HepG2 (cell line): ENCODE measurements around the gene SPAG9. TPM values are rescaled to one million over a fixed set of nuclear protein-coding genes. Genes with fewer than 3 reads are reported as not detected.

ENCODE experiments used
- ATF1 ChIP-seq: IDR thresholded peaks from 2 replicates; pipeline ENCODE4 v1.6.1; 2016; ENCODE audit warnings: mild to moderate bottlenecking, control low read depth
- HIC2 ChIP-seq: sonication (generic); formaldehyde crosslinking; IDR thresholded peaks from 2 replicates; pipeline ENCODE4 v1.9.0; 2022; ENCODE audit warnings: low read depth, missing genetic modification reagents
- KDM2A ChIP-seq: sonication (generic); formaldehyde crosslinking; IDR thresholded peaks from 2 replicates; pipeline ENCODE4 v1.4.0; 2020; ENCODE audit warnings: low read depth, missing genetic modification reagents, borderline replicate concordance
- RARA ChIP-seq: IDR thresholded peaks from 2 replicates; pipeline ENCODE4 v1.6.1; 2016; ENCODE audit warnings: missing genetic modification reagents, missing compliant biosample characterization
- TBX2 ChIP-seq: sonication (generic); formaldehyde crosslinking; IDR thresholded peaks from 2 replicates; pipeline ENCODE4 v1.5.0; 2020; ENCODE audit warnings: missing genetic modification reagents, mild to moderate bottlenecking, borderline replicate concordance
- THAP7 ChIP-seq: sonication (generic); formaldehyde crosslinking; IDR thresholded peaks from 2 replicates; pipeline ENCODE4 v1.8.1; 2023; ENCODE audit warnings: mild to moderate bottlenecking, missing genetic modification reagents
- UBTF ChIP-seq: sonication (generic); formaldehyde crosslinking; IDR thresholded peaks from 2 replicates; pipeline ENCODE4 v1.4.0; 2020; ENCODE audit warnings: mild to moderate bottlenecking, missing genetic modification reagents
- ZNF430 ChIP-seq: sonication (generic); formaldehyde crosslinking; IDR thresholded peaks from 2 replicates; pipeline ENCODE4 v1.9.0; 2021; ENCODE audit warnings: mild to moderate bottlenecking, missing genetic modification reagents
- ZNF441 ChIP-seq: sonication (generic); formaldehyde crosslinking; IDR thresholded peaks from 2 replicates; pipeline ENCODE4 v1.7.0; 2021; ENCODE audit warnings: missing genetic modification reagents, borderline replicate concordance
- ZNF543 ChIP-seq: sonication (generic); formaldehyde crosslinking; IDR thresholded peaks from 2 replicates; pipeline ENCODE4 v1.4.0; 2020; ENCODE audit warnings: mild to moderate bottlenecking, missing genetic modification reagents
- ZNF616 ChIP-seq: sonication (generic); formaldehyde crosslinking; IDR thresholded peaks from 2 replicates; pipeline ENCODE4 v1.5.0; 2020; ENCODE audit warnings: low read depth, mild to moderate bottlenecking, missing genetic modification reagents
- ZNF766 ChIP-seq: sonication (generic); formaldehyde crosslinking; IDR thresholded peaks from 2 replicates; pipeline ENCODE4 v1.5.0; 2020; ENCODE audit warnings: missing genetic modification reagents, borderline replicate concordance
- polyA plus RNA-seq, 8 experiments: library from polyadenylated mRNA; depleted of rRNA in 3 of 8; stranded (reverse) in 7 of 8; unstranded in 1 of 8; fragments of >200 nt; fragmentation: Illumina TruSeq in 4 of 8; extraction: Trizol in 4 of 8; gene quantifications; 2 replicates each; pipeline versions ENCODE4 v1.2.1 to v1.2.3, GENCODE V29; 2011 to 2016; ENCODE audit warnings: low read depth in 4 of 8, missing spikeins in 1 of 8, mixed read lengths in 1 of 8; ENCODE audit not compliant: insufficient read depth in 1 of 8
- total RNA-seq, 5 experiments: library from RNA; depleted of rRNA; stranded (reverse); fragments of >200 nt; fragmentation: Illumina TruSeq; extraction: Trizol; gene quantifications; 2 replicates each; pipeline ENCODE4 v1.2.3, GENCODE V29; 2016; ENCODE audit warnings: low read depth in 1 of 5
- TF ChIP-seq, protein P1 (sequence below): sonication (generic); formaldehyde crosslinking; conservative IDR thresholded peaks from 2 replicates; pipeline ENCODE4 v1.4.0; 2020; ENCODE audit warnings: mild to moderate bottlenecking, missing genetic modification reagents, moderate library complexity

SPAG9 gene
- total and polyA plus RNA-seq, 2 of the 13 experiments (the other 11 are each of a cell fraction or from before 2014, with no cell fraction given) = 43.2 to 78.6 TPM

DNA sequence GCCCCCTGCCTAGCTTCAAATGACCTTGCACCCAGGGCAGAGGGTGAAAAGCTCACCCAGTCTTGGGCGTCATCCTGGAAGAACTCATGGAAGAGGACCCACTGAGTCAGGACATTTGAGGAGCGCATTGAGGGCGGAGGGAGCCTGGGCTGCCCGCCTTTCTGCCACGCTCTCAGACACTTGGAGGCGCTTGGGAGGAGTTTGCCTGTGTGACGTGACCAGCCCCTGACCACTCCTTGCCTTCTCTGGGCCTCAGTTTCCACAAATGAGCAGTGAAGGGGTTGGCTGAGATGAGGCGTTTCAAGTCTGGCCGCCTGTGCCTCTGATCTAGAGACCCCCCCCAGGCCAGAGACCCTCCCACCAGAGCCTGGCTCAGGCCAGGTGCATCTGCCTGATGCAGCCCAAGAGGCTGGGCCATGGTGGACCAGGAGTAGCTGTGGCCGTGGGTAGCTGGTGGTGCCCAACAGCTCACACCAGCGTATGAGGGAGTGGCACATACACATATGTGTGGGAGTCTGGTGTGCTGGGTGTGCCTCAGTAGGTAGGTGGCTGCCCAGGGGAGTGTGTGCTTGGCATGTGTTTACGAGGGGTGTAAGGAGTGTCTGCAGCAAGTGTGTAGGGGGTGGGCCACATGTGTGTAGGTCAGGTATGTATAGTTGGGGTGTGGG is 174.3 kb downstream of the SPAG9 start (continued):
- TF ChIP-seq THAP7 (CRISPR knock-in tag) (peak; percentile 80; the same call in 1 of the 2 replicates), UBTF (CRISPR knock-in tag) (0 out of 2 replicates have a peak, but pooled peaks have one; percentile 31), ZNF430 (no peak), TBX2 (CRISPR knock-in tag) (no peak), HIC2 (0 out of 2 replicates have a peak, but pooled peaks have one; percentile 7), ZNF441 (CRISPR knock-in tag) (0 out of 2 replicates have a peak, but pooled peaks have one; percentile 34), ZNF543 (CRISPR knock-in tag) (no peak), ZNF616 (CRISPR knock-in tag) (no peak), RARA (CRISPR knock-in tag) (peak; percentile 67; the same call in 1 of the 2 replicates), ZNF766 (no peak), KDM2A (CRISPR knock-in tag) (no peak), ATF1 (CRISPR knock-in tag) (no peak)
- TF ChIP-seq, protein P1, sequence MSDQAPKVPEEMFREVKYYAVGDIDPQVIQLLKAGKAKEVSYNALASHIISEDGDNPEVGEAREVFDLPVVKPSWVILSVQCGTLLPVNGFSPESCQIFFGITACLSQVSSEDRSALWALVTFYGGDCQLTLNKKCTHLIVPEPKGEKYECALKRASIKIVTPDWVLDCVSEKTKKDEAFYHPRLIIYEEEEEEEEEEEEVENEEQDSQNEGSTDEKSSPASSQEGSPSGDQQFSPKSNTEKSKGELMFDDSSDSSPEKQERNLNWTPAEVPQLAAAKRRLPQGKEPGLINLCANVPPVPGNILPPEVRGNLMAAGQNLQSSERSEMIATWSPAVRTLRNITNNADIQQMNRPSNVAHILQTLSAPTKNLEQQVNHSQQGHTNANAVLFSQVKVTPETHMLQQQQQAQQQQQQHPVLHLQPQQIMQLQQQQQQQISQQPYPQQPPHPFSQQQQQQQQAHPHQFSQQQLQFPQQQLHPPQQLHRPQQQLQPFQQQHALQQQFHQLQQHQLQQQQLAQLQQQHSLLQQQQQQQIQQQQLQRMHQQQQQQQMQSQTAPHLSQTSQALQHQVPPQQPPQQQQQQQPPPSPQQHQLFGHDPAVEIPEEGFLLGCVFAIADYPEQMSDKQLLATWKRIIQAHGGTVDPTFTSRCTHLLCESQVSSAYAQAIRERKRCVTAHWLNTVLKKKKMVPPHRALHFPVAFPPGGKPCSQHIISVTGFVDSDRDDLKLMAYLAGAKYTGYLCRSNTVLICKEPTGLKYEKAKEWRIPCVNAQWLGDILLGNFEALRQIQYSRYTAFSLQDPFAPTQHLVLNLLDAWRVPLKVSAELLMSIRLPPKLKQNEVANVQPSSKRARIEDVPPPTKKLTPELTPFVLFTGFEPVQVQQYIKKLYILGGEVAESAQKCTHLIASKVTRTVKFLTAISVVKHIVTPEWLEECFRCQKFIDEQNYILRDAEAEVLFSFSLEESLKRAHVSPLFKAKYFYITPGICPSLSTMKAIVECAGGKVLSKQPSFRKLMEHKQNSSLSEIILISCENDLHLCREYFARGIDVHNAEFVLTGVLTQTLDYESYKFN = 0 out of 2 replicates have a peak, but pooled peaks have one; percentile 8
